Upper lobe of right lung (tissue), 1 donor: ENCODE measurements around the gene SFRP4. TPM values are rescaled to one million over a fixed set of nuclear protein-coding genes. Genes with fewer than 3 reads are reported as not detected.

Source experiments
- ATAC-seq: fragments of 200-7000 bp; cut with Tn5 transposase; one replicate; pipeline ENCODE4 v1.9.1; 2020; ENCODE audit warnings: mild to moderate bottlenecking, moderate library complexity
- DNase-seq: peaks from one replicate; pipeline ENCODE4 v3.0.0-alpha.2; 2020
- H3K27ac ChIP-seq: fragments of 200-600 bp; one replicate; pipeline ENCODE4 v1.8.0; 2022
- H3K27me3 ChIP-seq: fragments of 200-600 bp; one replicate; pipeline ENCODE4 v1.8.0; 2022; ENCODE audit warnings: mild to moderate bottlenecking
- H3K36me3 ChIP-seq: fragments of 200-600 bp; one replicate; pipeline ENCODE4 v1.8.0; 2022
- H3K4me1 ChIP-seq: fragments of 200-600 bp; one replicate; pipeline ENCODE4 v1.8.0; 2022
- H3K4me3 ChIP-seq: fragments of 200-600 bp; one replicate; pipeline ENCODE4 v1.8.0; 2022; ENCODE audit warnings: mild to moderate bottlenecking
- H3K9me3 ChIP-seq: fragments of 200-600 bp; one replicate; pipeline ENCODE4 v1.8.0; 2022
- intact Hi-C: fragments of 100-400 bp; cut with DNase I; formaldehyde crosslinking; loops from one replicate; pipeline ENCODE4 v1.11.0; 2022
- total RNA-seq: library from RNA; stranded (reverse); fragmentation: NEBNext Ultra II Directional; extraction: Animal tissue kit (Norgen Biotek cat#: 25700); gene quantifications from one replicate; pipeline ENCODE4 v1.2.1, GENCODE V29; 2021
- TF ChIP-seq, protein P1 (sequence below): fragments of 200-600 bp; IDR thresholded peaks from one replicate; pipeline ENCODE4 v1.8.0; 2022; ENCODE audit warnings: antibody characterized with exemption
- donor health status: DM: no; HTN: yes; CAD: no; lungs with severe emphysema.

The SFRP4 gene
- total RNA-seq, 1 donor from 2014 or later: 6.7 TPM

DNA sequence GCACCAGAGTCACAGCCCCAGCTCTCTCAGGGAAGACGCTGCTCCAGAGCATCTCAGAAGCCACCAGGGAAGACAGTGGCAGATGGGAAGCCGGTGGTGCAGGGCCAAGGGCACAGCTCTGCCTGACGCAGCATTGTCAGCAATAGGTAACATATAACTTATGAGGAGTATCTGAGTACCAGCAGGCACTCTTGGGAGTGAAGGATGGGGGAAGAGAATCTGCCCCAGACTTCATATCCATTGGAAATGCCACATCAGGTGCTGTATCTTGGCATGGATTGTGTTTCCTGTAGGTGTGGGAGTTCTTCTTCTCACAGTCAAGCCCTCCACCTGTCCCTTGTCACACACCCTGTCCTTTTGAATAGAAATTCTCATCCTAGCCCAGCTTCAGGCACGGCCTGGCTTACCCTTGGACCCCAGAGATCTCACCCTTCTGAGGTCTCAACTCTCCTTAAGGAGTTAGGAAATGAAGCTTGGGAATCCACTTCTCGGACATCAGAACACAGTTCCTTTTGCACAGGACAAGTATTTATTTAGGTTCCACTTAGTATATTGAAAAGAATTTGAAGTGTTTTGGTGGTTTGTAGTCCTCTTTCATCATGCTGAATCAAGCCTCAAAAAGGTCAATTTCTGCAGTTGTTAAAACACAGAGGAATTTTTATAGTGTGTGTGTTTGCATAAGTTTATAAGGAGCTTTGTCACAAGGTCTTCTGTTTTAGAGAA is 13.8 kb upstream of the SFRP4 start:
- H3K36me3 ChIP-seq: no peaks in the 10 kb centered on the region
- H3K4me3 ChIP-seq: no peak overlapping the region
- H3K27ac ChIP-seq: peak overlapping the region; percentile 56
- ATAC-seq (peak; percentile 86), DNase-seq (no peak)
- TF ChIP-seq, protein P1, sequence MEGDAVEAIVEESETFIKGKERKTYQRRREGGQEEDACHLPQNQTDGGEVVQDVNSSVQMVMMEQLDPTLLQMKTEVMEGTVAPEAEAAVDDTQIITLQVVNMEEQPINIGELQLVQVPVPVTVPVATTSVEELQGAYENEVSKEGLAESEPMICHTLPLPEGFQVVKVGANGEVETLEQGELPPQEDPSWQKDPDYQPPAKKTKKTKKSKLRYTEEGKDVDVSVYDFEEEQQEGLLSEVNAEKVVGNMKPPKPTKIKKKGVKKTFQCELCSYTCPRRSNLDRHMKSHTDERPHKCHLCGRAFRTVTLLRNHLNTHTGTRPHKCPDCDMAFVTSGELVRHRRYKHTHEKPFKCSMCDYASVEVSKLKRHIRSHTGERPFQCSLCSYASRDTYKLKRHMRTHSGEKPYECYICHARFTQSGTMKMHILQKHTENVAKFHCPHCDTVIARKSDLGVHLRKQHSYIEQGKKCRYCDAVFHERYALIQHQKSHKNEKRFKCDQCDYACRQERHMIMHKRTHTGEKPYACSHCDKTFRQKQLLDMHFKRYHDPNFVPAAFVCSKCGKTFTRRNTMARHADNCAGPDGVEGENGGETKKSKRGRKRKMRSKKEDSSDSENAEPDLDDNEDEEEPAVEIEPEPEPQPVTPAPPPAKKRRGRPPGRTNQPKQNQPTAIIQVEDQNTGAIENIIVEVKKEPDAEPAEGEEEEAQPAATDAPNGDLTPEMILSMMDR: no peak
- no peaks in the 10 kb centered on the region for H3K9me3 ChIP-seq
- H3K27me3 ChIP-seq: no peaks in the 10 kb centered on the region
- intact Hi-C loops: no loop called here
- peaks cover 10% of the 10 kb centered on the region for H3K4me1 ChIP-seq

DNA sequence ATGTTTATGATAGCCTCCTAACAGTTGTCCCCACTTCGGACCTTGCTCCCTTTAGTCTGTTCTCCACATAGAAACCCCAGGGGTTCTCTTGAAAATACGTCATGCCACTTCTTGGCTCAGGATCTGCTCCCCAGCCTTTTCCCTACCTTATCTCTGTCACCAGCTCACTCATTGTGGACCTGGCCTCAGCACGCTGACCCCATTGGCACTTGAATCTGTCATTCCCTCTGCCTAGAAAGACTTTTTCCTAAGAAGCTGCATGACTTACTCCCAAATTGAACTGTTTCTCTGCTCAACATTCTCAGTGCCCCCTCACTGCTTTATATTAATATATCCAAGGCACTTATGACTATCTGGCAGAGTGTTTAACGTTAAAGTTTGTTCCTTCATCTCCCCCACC is 12.3 kb upstream of the SFRP4 start:
- Histone ChIP-seq H3K27ac (no peak overlapping the region), H3K36me3 (no peaks in the 10 kb centered on the region), H3K4me1 (peaks cover 10% of the 10 kb centered on the region), H3K9me3 (no peaks in the 10 kb centered on the region), H3K4me3 (no peak overlapping the region), H3K27me3 (no peaks in the 10 kb centered on the region)
- TF ChIP-seq, protein P1: no peak
- ATAC-seq: no peak
- DNase-seq: no peak
- intact Hi-C loops: no loop called here

DNA sequence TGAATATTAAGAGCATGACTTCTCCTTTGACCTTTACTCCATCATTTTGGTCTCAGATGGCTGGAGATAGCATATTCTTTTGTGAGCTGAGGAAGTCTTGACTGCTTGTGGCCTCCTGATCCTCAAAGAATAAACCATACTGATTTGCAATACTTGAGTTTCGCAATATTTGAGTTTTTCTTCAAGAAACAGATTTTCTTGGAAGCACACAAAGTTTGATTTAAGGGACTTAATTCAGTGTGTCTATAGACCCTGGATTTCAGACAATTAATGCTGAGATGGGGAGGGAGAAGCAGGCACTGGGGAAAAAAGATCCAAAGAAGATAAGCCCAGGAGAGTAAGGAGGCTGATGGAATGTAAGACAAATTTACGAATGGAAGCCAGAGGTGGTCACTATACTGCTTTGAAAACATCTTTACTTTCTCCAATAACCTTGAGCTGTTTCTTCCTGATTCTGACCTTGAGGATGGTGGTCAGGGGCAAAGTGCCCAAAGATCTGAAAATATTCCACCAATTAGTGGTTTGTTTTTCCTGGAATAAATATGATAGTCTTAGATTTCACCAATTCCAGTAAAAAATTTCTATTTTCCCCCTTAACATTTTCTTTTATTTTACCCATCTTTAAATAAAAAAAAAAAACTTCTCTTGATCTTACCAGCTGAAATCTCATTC is 11.3 kb upstream of the SFRP4 start:
- TF ChIP-seq, protein P1: no peak
- Histone ChIP-seq H3K9me3 (no peaks in the 10 kb centered on the region), H3K27me3 (no peaks in the 10 kb centered on the region), H3K4me1 (peaks cover 10% of the 10 kb centered on the region), H3K36me3 (no peaks in the 10 kb centered on the region), H3K27ac (no peak overlapping the region), H3K4me3 (no peak overlapping the region)
- intact Hi-C loops: no loop called here
- ATAC-seq: no peak
- DNase-seq: no peak

DNA sequence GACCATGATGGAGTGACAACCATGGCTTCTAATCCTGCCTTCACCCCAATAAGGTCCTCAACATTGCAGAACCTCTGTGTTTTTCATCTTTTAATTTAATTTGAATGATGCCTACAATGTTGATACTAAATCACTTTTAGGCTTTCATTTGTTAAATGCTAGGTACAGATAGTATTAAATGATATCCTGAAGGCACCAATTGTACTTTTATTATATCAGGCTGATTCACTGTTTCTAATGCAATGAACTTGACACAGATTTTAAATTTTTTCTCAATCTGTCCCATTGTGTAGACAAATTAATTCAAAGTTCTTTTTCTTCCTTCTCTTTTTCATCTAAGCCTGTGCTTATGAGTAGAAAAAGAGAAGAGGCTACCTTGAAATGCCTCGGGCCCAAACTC is 9.0 kb upstream of the SFRP4 start:
- peaks cover 10% of the 10 kb centered on the region for H3K4me1 ChIP-seq
- intact Hi-C loops: no loop called here
- no peak for DNase-seq
- no peak overlapping the region for H3K4me3 ChIP-seq
- no peak for ATAC-seq
- H3K9me3 ChIP-seq: no peaks in the 10 kb centered on the region
- TF ChIP-seq, protein P1: no peak
- H3K27ac ChIP-seq: no peak overlapping the region
- no peaks in the 10 kb centered on the region for H3K27me3 ChIP-seq
- no peaks in the 10 kb centered on the region for H3K36me3 ChIP-seq

DNA sequence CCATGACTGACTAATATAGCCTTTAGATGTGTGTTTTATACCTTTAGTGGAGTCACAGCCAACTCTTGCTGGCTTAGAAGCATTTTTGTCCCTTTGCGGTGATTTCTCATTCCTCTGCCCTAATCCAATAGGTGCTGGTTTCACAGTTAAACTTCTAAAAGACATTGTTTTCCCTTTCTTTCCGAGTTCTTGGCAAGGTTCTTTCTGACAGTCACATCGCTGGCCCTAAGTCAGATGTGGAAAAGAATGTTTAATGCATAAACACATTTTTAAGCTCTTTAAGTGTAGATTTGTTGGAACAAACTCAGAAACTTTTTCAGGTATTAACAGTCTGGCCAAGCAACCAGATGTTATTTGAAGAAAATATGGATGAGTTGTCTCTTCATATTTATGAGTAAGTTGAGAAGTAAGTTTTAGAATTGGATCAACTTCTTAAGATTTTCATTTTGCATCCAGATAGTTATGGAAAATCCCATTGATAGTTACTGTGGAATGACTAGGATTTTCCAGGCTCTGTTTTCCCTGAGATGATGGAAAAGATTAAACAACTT is 7.9 kb upstream of the SFRP4 start:
- no peak for ATAC-seq
- Histone ChIP-seq H3K9me3 (no peaks in the 10 kb centered on the region), H3K27me3 (no peaks in the 10 kb centered on the region), H3K27ac (no peak overlapping the region), H3K4me3 (no peak overlapping the region), H3K36me3 (no peaks in the 10 kb centered on the region), H3K4me1 (peaks cover 10% of the 10 kb centered on the region)
- no peak for DNase-seq
- TF ChIP-seq, protein P1: no peak
- intact Hi-C loops: no loop called here
